WTC11 (cell line): ENCODE results near the gene HOXA1.

Source experiments
- CREB1 ChIP-seq: sonication (generic); formaldehyde crosslinking; IDR thresholded peaks from 2 replicates; pipeline ENCODE4 v1.8.0; 2023; ENCODE audit warnings: mild to moderate bottlenecking, missing genetic modification reagents
- CTCF ChIP-seq: fragments of 200-600 bp; IDR thresholded peaks from 2 replicates; pipeline ENCODE4 v1.8.0; 2022; ENCODE audit warnings: antibody characterized with exemption
- HMGA2 ChIP-seq: fragments of 250-450 bp; sonication (Bioruptor Pico); IDR thresholded peaks from 2 replicates; pipeline ENCODE4 v1.4.0; 2021; ENCODE audit warnings: mild to moderate bottlenecking, moderate library complexity
- JUN ChIP-seq: sonication (generic); formaldehyde crosslinking; IDR thresholded peaks from 2 replicates; pipeline ENCODE4 v1.8.0; 2023; ENCODE audit warnings: mild to moderate bottlenecking, missing genetic modification reagents
- NR3C1 ChIP-seq: sonication (generic); formaldehyde crosslinking; conservative IDR thresholded peaks from 2 replicates; pipeline ENCODE4 v1.8.1; 2023; ENCODE audit warnings: low read depth, mild to moderate bottlenecking, missing genetic modification reagents
- SP1 ChIP-seq: sonication (generic); formaldehyde crosslinking; conservative IDR thresholded peaks from 2 replicates; pipeline ENCODE4 v1.8.1; 2022; ENCODE audit warnings: missing genetic modification reagents
- ZNF232 ChIP-seq: sonication (generic); formaldehyde crosslinking; IDR thresholded peaks from 2 replicates; pipeline ENCODE4 v1.8.0; 2022; ENCODE audit warnings: mild to moderate bottlenecking, missing genetic modification reagents

GRCh38 chr7:27143950-27144780, 48.4 kb upstream of the HOXA1 start:
- TF ChIP-seq CREB1, result no peak
- no peak for TF ChIP-seq HMGA2
- TF ChIP-seq SP1 (CRISPR knock-in tag), result no peak
- TF ChIP-seq CTCF, result no peak
- no peak for TF ChIP-seq ZNF232 (CRISPR knock-in tag)
- TF ChIP-seq JUN, result no peak
- TF ChIP-seq NR3C1 (CRISPR knock-in tag), result no peak
